Measurements from ENCODE around the gene CDC34. TPM values are rescaled to one million over a fixed set of nuclear protein-coding genes. Genes with fewer than 3 reads are reported as not detected.
A peak's percentile ranks its signal among the peaks of the same experiment; 100 is the strongest.

Gene CDC34, protein sequence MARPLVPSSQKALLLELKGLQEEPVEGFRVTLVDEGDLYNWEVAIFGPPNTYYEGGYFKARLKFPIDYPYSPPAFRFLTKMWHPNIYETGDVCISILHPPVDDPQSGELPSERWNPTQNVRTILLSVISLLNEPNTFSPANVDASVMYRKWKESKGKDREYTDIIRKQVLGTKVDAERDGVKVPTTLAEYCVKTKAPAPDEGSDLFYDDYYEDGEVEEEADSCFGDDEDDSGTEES
- total RNA-seq: 100 to 1,000 TPM in 1 of 4 donors, 10 to 100 TPM in 3; 60.7 to 110 (median 73.4) TPM

GRCh38 chr19:531753-532560, at the start of gene CDC34:
Gene CDC34 (plus strand): TSS chr19:531760. CDS start chr19:531932, 172 bp downstream.
- H3K27ac ChIP-seq: peak within 1 kb of the TSS; percentile 95 to 99 (median 98)
- H3K27me3 ChIP-seq: peaks cover 0 to 6% of the 10 kb centered on the region in 2 donors
- peak within 1 kb of the TSS; percentile 83 to 100 (median 98) for H3K4me3 ChIP-seq
- peaks cover 2 to 21% (median 6%) of the 10 kb centered on the region in 3 donors for H3K36me3 ChIP-seq
- no peaks in the 10 kb centered on the region for H3K9me3 ChIP-seq
- 0 to 1% methylated on average over 35 to 47 of the region's 84 CpGs for WGBS, 2 donors
- DNase-seq (ENCODE audit: low spot score in 2 of 2): no peak
- TF ChIP-seq POLR2A (IDR thresholded peaks at IDR 0.05): peak in 1 of 2 donors; percentile 77
- TF ChIP-seq, protein P1, sequence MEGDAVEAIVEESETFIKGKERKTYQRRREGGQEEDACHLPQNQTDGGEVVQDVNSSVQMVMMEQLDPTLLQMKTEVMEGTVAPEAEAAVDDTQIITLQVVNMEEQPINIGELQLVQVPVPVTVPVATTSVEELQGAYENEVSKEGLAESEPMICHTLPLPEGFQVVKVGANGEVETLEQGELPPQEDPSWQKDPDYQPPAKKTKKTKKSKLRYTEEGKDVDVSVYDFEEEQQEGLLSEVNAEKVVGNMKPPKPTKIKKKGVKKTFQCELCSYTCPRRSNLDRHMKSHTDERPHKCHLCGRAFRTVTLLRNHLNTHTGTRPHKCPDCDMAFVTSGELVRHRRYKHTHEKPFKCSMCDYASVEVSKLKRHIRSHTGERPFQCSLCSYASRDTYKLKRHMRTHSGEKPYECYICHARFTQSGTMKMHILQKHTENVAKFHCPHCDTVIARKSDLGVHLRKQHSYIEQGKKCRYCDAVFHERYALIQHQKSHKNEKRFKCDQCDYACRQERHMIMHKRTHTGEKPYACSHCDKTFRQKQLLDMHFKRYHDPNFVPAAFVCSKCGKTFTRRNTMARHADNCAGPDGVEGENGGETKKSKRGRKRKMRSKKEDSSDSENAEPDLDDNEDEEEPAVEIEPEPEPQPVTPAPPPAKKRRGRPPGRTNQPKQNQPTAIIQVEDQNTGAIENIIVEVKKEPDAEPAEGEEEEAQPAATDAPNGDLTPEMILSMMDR (IDR thresholded peaks at IDR 0.05): no peak
- H3K4me1 ChIP-seq: peaks cover 6 to 38% (median 21%) of the 10 kb centered on the region in 4 donors

DNA sequence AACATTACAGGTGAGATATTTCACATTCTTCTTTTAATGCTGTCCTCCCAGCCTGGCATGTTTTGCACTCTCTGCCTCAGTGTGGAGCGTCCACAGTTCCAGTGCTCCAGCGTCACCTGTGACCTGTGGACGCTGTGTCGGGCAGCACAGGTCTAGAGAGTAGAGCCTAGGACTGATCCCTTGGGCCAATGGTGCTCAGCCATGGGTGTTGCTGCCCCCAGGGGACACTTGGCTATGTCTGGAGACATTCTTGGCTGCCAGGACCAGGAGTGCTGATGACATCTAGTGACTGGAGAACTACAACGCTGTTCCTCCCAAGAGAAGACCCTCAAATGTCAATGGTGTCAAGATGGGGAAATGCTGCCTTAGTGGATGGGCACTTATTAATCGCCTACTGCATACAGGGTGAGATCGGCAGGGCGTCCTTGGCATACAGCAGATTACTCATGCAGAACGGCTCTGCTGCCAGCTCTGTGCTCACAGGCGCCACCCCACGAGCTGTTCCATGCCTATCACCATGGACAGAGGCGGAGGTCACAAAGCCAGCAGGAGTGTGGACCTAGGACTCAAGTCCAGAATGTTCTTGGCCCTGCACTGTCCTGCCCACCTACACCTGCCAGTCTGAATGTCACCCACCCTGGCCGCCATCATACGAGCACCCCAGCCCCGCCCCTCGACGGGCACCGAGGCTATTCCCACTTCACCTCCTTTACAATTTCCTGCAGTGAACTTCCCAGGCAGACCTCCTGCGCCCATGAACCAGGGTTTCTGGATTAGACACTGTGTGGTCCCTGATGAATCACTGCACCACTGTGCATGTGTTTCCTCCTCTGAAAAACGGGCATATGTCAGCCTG, 49.1 kb upstream of the CDC34 start:
- Histone ChIP-seq H3K9me3 (peaks cover 0 to 11% (median 0%) of the 10 kb centered on the region in 4 donors), H3K4me1 (peaks cover 0 to 18% (median 8%) of the 10 kb centered on the region in 4 donors), H3K36me3 (no peaks in the 10 kb centered on the region), H3K27ac (no peak overlapping the region), H3K4me3 (no peak overlapping the region), H3K27me3 (peaks cover 0 to 9% of the 10 kb centered on the region in 2 donors)
- TF ChIP-seq POLR2A (IDR thresholded peaks at IDR 0.05) (no peak), EP300 (IDR thresholded peaks at IDR 0.05) (no peak)
- TF ChIP-seq, protein P1 (IDR thresholded peaks at IDR 0.05): no peak
- WGBS, 2 donors: 62 to 64% methylated on average over 19 to 20 of the region's 20 CpGs
- DNase-seq (ENCODE audit: low spot score in 2 of 2): no peak

DNA sequence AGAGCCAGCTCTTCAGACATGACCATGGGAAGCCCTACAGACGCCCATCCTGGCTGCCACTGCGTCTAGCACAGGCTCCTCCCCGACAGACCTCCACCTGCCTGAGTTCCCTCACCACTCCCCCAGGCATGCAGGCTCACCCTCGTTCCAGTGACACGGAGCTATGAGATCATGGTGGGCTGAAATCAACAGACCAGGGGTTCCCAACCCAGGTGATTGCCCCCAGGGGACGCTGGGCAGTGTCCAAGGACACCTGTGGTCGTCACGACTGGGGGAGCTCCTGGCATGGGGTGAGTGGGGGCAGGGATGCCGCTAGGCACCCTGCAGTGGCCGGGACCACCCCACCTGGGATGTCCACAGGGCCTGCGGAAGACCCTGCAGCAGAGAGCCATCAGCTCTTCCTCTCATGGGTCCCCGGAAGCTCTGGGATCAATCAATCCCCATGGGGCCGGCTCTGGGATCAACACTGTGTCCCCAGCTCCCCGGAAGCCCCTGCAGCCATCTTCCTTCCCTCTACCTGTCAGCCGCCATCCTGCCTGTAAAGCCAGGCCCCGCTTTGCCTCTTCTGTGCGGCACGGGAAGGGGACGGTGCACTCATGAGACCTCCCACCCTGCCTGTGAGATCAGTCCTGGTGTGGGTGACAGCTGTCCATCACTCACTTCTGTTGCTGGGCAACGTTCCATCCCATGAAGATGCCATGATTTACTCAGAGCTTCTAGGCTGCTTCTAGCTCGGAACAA, 48.1 kb upstream of the CDC34 start:
- Histone ChIP-seq H3K36me3 (no peaks in the 10 kb centered on the region), H3K9me3 (peaks cover 0 to 11% (median 0%) of the 10 kb centered on the region in 4 donors), H3K27ac (no peak overlapping the region), H3K4me1 (peaks cover 0 to 26% (median 8%) of the 10 kb centered on the region in 4 donors), H3K27me3 (peaks cover 0 to 9% of the 10 kb centered on the region in 2 donors), H3K4me3 (no peak overlapping the region)
- 49 to 68% methylated on average over 16 to 21 of the region's 21 CpGs for WGBS, 2 donors
- TF ChIP-seq EP300 (IDR thresholded peaks at IDR 0.05): no peak
- TF ChIP-seq, protein P1 (IDR thresholded peaks at IDR 0.05): no peak
- TF ChIP-seq POLR2A (IDR thresholded peaks at IDR 0.05): no peak
- no peak for DNase-seq (ENCODE audit: low spot score in 2 of 2)

DNA sequence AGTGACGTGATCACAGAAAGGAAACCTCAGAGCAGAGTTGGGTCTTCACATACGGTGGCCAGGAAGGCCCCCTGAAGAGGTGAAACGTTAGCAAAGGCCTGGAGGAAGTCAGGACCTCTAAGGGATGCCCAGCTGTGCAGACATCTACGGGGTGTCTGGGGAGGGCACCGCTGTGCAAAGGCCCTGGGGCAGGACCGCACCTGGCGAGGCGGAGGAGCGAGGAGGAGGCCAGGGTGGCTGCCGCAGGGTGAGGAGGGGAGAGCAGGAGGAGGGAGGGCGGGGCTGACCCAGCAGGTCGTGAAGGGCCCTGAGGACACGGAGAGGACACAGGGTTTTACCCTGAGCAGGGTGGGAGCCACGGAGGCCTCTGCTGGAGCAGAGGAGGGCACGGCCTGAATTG, 47.1 kb upstream of the CDC34 start:
- peaks cover 0 to 29% (median 10%) of the 10 kb centered on the region in 4 donors for H3K4me1 ChIP-seq
- WGBS, 2 donors: 67 to 72% methylated on average over 15 of the region's 15 CpGs
- H3K27me3 ChIP-seq: peaks cover 0 to 9% of the 10 kb centered on the region in 2 donors
- H3K36me3 ChIP-seq: no peaks in the 10 kb centered on the region
- TF ChIP-seq EP300 (IDR thresholded peaks at IDR 0.05): no peak
- TF ChIP-seq POLR2A (IDR thresholded peaks at IDR 0.05): no peak
- TF ChIP-seq, protein P1 (IDR thresholded peaks at IDR 0.05): no peak
- no peak for DNase-seq (ENCODE audit: low spot score in 2 of 2)
- H3K27ac ChIP-seq: no peak overlapping the region
- peaks cover 0 to 11% (median 0%) of the 10 kb centered on the region in 4 donors for H3K9me3 ChIP-seq
- no peak overlapping the region for H3K4me3 ChIP-seq

Measured in tibial nerve (tissue), 4 donors.